ENCODE results near the gene IGHMBP2. TPM values are rescaled to one million over a fixed set of nuclear protein-coding genes. Genes with fewer than 3 reads are reported as not detected.

The IGHMBP2 gene
- total RNA-seq, 1 donor from 2014 or later, result 30.6 TPM

GRCh38 chr11:68950270-68950669, 46.6 kb downstream of the IGHMBP2 start:
- peaks cover 2% of the 10 kb centered on the region for H3K4me1 Mint-ChIP-seq (ENCODE audit: low read depth)
- DNase-seq (ENCODE audit: low spot score, unreplicated experiment), result no peak
- H3K27me3 Mint-ChIP-seq, result peaks cover 9% of the 10 kb centered on the region
- no peaks in the 10 kb centered on the region for H3K36me3 Mint-ChIP-seq (ENCODE audit: insufficient read depth)
- H3K27ac Mint-ChIP-seq, result no peak overlapping the region
- no peak overlapping the region for H3K4me3 Mint-ChIP-seq (ENCODE audit: low read depth)
- no peaks in the 10 kb centered on the region for H3K9me3 Mint-ChIP-seq (ENCODE audit: low read depth)
- peak; percentile 38 for TF ChIP-seq CTCF (IDR thresholded peaks at IDR 0.05; ENCODE audit: unreplicated experiment)

- H3K9me3 Mint-ChIP-seq (ENCODE audit: low read depth), result no peaks in the 10 kb centered on the region
- H3K27ac Mint-ChIP-seq, result no peak overlapping the region
- no peak overlapping the region for H3K4me3 Mint-ChIP-seq (ENCODE audit: low read depth)
- H3K27me3 Mint-ChIP-seq, result peaks cover 10% of the 10 kb centered on the region
- no peak for DNase-seq (ENCODE audit: low spot score, unreplicated experiment)
- TF ChIP-seq CTCF (IDR thresholded peaks at IDR 0.05; ENCODE audit: unreplicated experiment), result no peak
- H3K4me1 Mint-ChIP-seq (ENCODE audit: low read depth), result peaks cover 2% of the 10 kb centered on the region
- no peaks in the 10 kb centered on the region for H3K36me3 Mint-ChIP-seq (ENCODE audit: insufficient read depth)
These were observed 47.1 kb downstream of the IGHMBP2 start for GRCh38 chr11:68950762-68951161.

GRCh38 chr11:68954836-68955606, 51.3 kb downstream of the IGHMBP2 start:
- no peak overlapping the region for H3K4me3 Mint-ChIP-seq (ENCODE audit: low read depth)
- H3K27me3 Mint-ChIP-seq, result peaks cover 5% of the 10 kb centered on the region
- TF ChIP-seq CTCF (IDR thresholded peaks at IDR 0.05; ENCODE audit: unreplicated experiment), result no peak
- H3K4me1 Mint-ChIP-seq (ENCODE audit: low read depth), result no peaks in the 10 kb centered on the region
- H3K27ac Mint-ChIP-seq, result no peak overlapping the region
- no peak for DNase-seq (ENCODE audit: low spot score, unreplicated experiment)
- H3K9me3 Mint-ChIP-seq (ENCODE audit: low read depth), result no peaks in the 10 kb centered on the region
- H3K36me3 Mint-ChIP-seq (ENCODE audit: insufficient read depth), result no peaks in the 10 kb centered on the region

- no peak for DNase-seq (ENCODE audit: low spot score, unreplicated experiment)
- Mint-ChIP-seq H3K4me1 (ENCODE audit: low read depth) (no peaks in the 10 kb centered on the region), H3K4me3 (ENCODE audit: low read depth) (no peak overlapping the region), H3K27me3 (peaks cover 5% of the 10 kb centered on the region), H3K27ac (no peak overlapping the region), H3K9me3 (ENCODE audit: low read depth) (no peaks in the 10 kb centered on the region), H3K36me3 (ENCODE audit: insufficient read depth) (no peaks in the 10 kb centered on the region)
- TF ChIP-seq CTCF (IDR thresholded peaks at IDR 0.05; ENCODE audit: unreplicated experiment), result no peak
These were observed 51.9 kb downstream of the IGHMBP2 start for GRCh38 chr11:68955607-68955958.

- no peak for DNase-seq (ENCODE audit: low spot score, unreplicated experiment)
- H3K4me1 Mint-ChIP-seq (ENCODE audit: low read depth), result no peaks in the 10 kb centered on the region
- H3K9me3 Mint-ChIP-seq (ENCODE audit: low read depth), result no peaks in the 10 kb centered on the region
- peaks cover 5% of the 10 kb centered on the region for H3K27me3 Mint-ChIP-seq
- no peak overlapping the region for H3K27ac Mint-ChIP-seq
- peak; percentile 40 for TF ChIP-seq CTCF (IDR thresholded peaks at IDR 0.05; ENCODE audit: unreplicated experiment)
- no peaks in the 10 kb centered on the region for H3K36me3 Mint-ChIP-seq (ENCODE audit: insufficient read depth)
- H3K4me3 Mint-ChIP-seq (ENCODE audit: low read depth), result no peak overlapping the region
These were observed 52.5 kb downstream of the IGHMBP2 start for GRCh38 chr11:68956142-68956541.

Data from progenitor cell of endocrine pancreas (in vitro differentiated cells).